GM19035 (cell line): ENCODE data around the gene SUN2.

ENCODE experiments used
- ATAC-seq: cut with Tn5 transposase; IDR thresholded peaks from one replicate; pipeline ENCODE4 v1.9.1; 2021; ENCODE audit not compliant: unreplicated experiment

The SUN2 gene

GRCh38 chr22:38720350-38720749, 35.4 kb downstream of the SUN2 start:
- no peak for ATAC-seq

DNA sequence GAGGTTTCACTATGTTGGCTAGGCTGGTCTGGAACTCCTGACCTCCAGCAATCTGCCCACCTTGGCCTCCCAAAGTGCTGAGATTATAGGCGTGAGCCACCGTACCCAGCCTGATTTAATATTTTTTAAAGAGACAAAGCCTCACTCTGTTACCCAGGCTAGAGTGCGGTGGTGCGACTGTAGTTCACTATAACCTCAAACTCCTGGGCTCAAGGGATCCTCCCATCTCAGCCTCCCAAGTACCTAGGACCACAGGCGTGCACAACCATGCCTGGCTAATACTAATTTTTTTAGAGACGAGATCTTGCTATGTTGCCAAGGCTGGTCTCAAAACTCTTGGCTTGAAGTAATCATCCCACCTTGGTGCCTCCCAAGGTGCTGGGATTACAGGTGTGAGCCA, 36.6 kb downstream of the SUN2 start:
- no peak for ATAC-seq

DNA sequence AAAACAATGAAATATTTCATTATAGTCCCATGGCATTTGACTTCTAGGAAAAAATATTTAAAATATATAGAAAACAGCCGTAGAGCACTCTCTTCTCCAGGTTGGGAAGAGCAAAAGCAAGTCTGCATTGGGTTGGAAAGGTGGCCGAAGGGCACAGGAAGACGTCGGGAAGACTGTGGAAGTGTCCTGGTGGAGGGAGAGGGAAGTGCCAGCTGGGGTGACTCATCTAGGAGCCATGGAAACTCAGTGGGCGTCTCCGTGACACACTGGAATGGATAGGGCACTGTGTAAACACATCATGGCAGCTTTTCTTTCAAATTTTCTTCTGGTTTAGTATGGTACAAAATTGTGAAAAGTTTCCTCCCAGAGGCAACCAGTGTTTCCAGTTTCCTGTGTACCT, 37.4 kb downstream of the SUN2 start:
- ATAC-seq, result no peak

DNA sequence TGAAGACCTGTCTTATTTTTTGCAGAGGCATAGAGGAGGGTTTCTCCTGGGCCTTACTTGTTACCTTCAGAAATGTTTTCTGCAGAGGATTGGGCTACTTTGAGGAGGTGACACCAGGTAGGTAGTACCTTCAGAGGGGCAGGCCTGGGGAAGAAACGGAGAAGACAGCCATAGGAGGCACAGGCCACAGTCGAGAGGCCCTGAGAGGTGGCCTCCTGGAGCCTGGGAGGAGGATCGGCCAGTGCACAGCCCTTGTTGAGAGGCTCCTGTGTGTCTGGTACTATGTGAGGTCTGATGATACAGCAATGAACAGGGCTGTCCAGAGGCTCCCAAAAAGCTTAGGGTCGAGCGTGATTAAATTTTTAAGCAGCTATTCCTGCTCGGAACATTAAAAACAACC, 38.6 kb downstream of the SUN2 start:
- ATAC-seq, result no peak

DNA sequence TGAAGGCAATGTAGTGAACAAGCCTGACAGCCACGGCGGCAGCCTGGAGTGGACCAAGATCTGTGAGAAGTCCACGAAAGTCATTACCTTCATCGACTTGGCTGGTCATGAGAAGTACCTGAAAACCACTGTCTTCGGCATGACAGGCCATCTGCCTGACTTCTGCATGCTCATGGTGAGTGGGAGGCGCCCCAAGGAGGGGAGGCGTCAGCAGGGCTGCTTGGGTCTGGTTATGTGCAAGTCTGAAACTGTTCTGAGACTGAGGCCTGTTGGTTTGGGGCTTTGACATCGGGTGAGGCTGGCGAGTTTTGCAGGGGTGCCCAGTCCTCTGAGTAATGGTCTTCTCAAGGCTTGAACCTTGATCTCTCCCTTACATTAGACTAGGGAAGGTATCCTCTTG, 39.0 kb downstream of the SUN2 start:
- no peak for ATAC-seq

DNA sequence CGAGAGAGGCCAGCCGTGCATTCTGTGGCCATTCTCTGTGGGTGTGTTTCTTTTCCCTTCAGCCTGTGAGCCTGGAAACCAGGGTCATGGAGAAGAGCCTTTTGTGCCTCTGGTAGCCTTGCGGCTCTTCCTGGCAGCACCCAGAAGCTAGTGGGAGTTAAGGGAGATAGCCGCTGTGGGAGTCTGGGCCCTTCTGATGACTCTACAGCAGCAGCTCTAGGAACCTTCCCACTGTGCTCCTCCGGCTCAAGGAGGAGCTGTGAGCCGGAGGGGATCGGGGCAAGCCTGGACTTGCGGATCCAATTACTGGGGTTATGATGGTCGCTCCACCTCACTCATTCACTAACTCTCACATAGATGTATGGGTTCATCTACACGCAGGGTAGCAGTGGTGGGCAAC, 39.5 kb downstream of the SUN2 start:
- no peak for ATAC-seq

- ATAC-seq, result no peak
Observed at GRCh38 chr22:38715852-38716251, 39.9 kb downstream of the SUN2 start.

DNA sequence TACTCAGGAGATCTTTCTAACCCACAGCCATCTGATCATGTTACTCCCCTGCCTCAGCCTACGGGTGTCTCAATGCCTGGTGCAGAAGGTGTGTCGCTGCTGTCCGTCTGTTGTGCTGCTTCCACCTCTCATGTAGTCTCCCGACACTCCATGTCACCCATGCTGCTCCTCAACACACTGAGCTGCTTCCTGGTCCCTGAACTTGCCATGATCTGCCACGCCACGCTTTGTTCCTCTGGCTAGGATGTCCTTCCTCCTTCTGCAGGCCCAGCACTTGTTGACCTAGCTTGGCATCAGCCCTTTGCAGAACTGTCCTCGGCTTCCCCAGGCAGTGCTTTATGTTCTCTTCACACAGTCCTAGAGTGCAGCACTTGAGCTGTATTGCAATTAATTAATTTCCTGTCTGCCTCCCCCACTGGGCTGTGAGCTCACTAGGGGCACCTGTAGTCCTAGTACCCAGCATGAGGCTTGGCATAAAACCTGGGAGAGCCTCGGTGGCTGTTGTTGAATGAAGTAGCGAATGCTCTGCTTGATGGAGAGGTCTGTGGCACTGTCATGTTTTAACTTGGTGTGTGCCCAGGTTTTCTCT, 40.5 kb downstream of the SUN2 start:
- no peak for ATAC-seq

GRCh38 chr22:38713921-38714320, 41.9 kb downstream of the SUN2 start:
- ATAC-seq, result no peak

GRCh38 chr22:38712486-38713207, 43.2 kb downstream of the SUN2 start:
- ATAC-seq, result no peak

GRCh38 chr22:38710866-38711265, 44.9 kb downstream of the SUN2 start:
- ATAC-seq, result no peak

- ATAC-seq, result no peak
Observed at GRCh38 chr22:38710351-38710750, 45.4 kb downstream of the SUN2 start.

DNA sequence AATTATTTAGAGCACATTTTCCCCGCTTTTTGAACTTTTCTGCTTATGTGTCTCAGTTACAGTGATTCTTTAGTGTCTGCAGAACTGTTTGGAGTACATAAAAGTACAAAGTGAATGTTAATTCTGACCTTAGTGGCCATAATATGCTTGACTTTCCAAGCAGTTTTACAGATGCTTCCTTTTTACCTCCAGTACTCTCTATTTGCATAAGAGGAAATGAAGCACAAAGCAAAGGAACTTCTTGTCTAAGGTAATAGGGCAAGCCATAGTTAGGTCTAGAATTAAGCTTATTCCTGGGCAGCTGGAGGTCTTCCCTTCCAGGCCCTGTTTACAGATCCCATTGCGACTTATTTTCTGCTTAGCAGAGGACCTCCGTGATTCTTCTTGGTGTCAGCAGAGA, 46.5 kb downstream of the SUN2 start:
- ATAC-seq, result no peak

DNA sequence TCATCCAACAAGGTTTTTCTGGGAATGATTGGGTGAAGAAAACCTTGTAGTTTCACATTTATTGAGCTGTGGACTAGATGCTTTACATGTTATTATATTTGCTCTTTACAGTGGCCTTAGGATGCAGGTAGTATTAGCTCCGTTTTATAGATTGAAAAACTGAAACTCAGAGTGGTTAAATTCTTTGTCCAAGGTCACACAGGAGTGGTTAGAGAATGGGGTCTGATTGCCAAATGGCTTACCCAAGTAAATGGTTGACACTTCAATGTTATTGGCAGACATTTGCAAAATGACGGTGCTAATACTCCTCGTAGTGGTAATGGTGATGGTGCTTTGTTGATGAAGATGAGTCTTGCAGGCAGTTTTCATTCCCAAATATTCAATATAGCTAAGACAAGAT, 47.8 kb downstream of the SUN2 start:
- no peak for ATAC-seq

- no peak for ATAC-seq
Observed at GRCh38 chr22:38707346-38707745, 48.5 kb downstream of the SUN2 start.

DNA sequence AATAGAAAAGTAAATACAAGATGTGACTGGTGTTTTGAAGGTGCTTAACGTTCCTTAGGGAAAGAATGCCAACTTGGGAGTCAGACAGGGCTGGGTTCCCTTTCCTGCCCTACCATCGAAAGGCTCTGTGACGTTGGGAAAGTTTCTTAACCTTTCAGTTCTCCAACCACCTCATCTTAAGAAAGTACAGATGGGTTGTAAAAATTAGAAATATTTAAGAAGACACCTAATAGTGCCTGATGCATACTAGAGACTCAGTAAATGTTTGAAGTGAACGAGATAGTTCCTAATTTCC, 49.0 kb downstream of the SUN2 start:
- ATAC-seq, result no peak

DNA sequence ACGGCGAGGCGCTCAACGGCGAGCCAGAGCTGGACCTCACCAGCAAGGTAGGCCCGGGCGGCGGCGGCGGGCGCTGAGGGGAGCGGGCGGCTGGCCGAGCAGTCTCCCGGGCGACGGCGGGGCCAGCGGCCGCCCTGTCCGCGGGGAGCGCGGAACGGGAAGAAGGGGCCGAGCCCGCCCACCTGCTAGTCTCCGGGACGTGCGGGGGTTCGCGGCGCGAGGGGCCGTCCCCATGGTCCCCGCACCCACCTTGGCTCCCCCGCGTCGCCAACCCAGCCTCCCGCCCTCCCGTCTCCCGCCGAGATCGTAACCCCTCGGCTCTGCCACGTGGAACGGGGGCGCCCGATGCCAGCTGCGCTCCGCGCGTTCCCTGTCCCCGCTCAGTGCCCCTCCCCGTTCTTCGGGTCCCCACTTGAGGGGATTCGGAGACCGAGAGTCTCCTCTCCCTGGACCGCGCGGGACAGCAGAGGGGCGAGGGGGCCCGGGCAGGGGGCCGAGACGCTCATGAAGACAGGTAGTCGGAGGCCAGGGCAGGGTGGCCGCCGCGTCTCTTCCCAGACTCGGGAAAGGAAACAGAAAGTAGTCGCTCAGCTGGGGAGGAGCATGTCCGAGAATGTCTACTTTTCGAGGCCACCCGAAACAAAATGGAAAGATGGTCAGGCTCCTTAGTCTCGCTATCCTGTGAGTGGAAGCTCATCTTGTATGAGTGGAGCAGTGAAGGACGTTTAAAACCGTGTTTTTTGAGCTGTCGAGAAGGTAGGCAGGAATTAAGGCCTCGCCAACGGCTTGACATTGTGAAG, 49.5 kb downstream of the SUN2 start:
- ATAC-seq, result peak; percentile 3

- peak; percentile 70 for ATAC-seq
Observed at GRCh38 chr22:38705235-38706100, 50.3 kb downstream of the SUN2 start, which contains the start of gene GTPBP1. Gene GTPBP1, plus strand, starts transcription at chr22:38705944. Its CDS starts 12 bp downstream, at chr22:38705956.

DNA sequence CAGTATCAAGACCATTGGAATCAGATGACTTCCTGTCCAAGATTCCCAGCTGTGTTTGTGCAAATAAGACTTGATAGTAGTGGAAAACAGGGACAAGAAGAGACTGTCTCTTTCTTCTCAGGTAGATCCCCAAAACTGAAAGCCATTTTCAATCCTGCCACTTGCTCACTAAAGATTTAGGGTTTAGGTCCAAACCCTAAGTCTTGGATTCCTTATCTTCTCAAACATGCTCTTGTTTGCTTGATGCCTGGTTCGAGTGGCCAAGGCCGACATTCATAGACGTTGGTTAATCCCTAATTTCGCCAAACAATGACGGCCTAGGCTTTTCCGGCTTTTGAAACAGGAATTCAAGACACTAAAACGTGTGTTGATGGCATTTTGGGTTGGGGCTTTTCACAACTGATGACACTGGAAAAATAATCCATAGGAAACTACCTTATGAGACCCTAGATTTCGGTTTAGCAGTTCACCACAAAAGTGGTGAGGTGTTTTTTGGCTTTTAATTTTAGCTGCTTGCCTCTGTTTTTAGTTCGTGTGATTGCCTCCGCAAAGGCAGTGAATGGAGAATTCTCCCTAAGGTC, 51.1 kb downstream of the SUN2 start:
- ATAC-seq, result no peak

DNA sequence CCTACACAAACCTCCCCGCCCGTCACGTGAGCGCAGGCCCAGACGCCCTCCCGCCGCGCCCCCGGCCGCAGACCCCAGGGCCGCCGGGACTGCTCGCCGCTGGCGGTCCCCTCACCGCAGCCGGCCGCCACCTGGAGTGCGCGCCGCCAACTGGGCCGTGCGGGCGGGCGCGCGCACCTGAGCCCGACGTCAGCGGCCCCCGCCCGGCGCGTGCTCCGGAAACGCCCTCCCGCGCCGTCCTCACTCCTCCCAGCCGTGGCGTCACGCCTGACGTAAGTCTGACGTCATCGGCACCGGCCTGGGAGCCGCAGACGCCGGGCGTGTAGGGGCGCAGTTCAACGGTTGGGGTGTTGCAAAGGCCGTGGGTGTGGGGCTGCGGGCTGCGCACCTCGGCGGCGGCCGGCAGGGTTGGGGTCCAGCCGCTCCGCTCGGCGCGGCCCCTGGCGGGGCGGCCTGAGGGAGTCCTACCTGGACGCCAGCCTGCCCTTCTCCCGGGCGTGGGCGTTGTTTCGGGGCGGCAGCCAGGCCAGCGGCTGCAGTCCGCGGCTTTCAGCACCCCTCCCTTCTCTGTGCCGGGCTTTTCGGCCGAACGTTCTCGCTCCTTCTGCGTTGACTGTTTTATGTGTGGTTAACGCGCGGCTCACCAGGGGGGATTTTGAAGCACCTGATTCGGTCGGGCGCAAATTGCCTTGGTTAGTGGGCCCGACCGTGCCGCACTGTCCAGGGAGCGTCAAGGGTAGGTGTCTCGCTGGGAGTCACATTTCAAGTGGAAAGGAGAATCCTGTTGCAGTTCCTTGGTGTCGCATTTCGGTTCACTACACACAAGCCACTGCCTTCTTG, 54.8 kb downstream of the SUN2 start, which contains the start of gene JOSD1:
Gene JOSD1 (minus strand): TSS at position 155 of the 840 bp plus-strand sequence. CDS start 956 bp downstream, outside the sequence.
- peak; percentile 44 for ATAC-seq
